ENCODE results near the gene MYH9. TPM values are rescaled to one million over a fixed set of nuclear protein-coding genes. Genes with fewer than 3 reads are reported as not detected.
A peak's percentile ranks its signal among the peaks of the same experiment; 100 is the strongest.

MYH9 gene
- total RNA-seq, 1 experiment from 2014 or later, result 464 TPM

DNA sequence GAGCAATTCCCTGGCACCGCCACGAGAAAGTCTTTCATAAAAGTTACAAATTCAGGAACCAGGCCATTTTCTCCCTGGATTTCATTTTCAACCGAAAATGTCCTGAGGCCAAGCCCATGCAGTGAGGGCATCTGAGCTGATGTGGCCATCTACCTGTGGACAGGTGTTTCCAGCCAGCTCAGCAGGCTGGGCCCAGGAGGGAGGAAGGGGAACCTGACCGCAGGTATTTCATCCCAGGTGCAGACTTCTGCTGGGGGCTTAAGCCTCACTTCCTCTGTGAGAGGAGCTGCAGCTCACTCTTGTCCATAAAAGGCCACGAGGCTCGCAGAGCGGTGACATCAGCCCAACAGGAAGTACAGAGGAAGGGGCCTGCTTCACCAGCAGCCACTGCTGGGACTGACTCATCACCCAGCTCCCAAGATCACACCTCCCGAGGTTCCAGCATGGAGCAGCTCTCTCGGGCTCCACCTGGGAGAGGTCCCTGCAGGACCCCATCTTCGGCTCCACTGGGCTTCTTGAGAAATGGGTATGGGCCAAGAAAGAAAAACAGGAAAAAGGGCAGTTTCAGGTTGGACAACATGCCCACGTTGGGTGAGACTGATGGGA lies 56.4 kb downstream of the MYH9 start:
- peak; percentile 98 for DNase-seq (ENCODE audit: low read depth)

DNA sequence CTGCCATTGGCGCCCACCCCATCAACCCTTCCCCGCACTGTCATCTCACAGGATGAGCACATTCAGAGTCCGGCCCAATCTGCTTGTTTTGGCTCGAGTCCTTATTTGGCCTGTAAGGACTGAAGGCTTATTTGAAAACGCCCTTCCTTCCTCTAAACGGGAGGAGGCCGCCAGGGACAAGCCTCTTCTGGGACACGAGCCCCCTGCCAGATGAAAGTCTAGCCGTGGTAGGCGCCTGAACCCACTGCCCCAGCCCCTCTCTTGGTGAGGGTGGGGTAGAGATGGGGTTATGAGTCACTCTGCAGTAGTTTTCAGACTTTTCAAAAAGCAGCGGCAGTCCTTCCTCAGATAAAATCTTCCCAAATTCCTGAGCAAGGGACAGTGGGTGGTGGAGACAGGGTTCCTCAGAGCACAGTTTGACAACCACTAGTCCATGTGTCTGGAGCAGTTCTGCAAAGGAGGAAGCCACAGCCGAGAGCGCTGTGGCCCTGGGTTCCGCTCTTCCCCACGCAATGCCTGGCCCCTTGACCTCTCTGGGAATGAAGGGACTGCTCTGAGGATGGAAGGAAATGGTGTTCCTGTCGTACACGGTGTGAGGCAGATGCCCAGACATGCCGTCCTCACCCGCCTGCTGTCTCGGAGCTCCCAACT lies 57.0 kb downstream of the MYH9 start:
- DNase-seq (ENCODE audit: low read depth), result peak; percentile 75

DNA sequence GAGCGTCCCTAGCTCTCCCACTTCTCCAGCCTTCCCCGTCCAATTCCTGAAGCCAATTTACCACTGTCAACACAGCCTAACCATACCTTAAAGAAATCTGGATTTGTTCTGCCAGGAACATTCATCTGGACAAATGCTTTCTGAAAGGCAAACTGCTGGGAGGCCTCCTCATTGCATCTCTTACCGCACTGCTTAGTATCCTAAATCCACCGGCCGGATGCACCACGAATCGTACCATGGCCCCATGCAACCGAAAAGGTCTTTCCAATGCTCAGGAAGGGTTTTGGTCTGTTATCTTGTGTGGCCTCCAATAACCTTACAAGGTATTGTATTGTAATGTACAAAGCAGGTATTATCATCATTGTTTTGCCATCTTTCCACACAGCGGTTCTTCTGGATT lies 57.6 kb downstream of the MYH9 start:
- no peak for DNase-seq (ENCODE audit: low read depth)

DNA sequence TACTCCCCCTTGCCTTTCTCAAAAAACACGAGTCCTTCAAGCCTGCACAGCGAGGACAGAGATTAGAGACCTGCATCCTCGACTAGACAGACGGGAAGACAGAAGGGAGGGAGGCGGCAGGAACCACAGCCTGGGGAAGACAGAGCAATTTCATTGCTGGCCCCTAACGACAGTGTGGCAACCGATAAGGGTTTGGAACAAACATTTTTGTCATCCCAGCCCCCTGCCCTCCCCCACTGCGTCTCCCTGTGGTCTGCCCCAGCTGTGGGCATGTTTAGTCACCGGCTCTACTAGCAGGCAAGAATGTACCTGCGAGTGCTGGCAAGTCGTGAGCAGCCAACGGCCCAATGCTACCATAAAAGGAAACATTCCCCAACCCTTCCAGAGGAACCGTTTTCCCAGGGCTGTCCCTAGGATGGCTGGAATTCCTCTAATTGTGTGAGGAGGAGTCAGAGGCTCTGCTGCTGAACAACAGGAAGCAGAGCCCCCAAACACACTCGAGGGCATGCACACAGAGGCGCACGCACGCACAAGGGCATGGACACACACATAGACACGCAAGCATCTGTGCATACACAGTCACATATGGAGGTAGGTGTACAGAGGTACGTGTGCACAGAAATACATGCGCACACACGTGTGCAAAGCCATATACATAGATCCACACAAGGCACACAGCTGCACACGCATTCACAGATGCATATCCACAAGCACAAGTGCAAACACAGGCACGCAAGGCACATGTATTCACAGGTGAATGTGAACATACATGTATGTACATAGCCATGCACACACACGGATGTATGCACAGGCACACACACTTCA lies 58.3 kb downstream of the MYH9 start:
- DNase-seq (ENCODE audit: low read depth), result peak; percentile 98

DNA sequence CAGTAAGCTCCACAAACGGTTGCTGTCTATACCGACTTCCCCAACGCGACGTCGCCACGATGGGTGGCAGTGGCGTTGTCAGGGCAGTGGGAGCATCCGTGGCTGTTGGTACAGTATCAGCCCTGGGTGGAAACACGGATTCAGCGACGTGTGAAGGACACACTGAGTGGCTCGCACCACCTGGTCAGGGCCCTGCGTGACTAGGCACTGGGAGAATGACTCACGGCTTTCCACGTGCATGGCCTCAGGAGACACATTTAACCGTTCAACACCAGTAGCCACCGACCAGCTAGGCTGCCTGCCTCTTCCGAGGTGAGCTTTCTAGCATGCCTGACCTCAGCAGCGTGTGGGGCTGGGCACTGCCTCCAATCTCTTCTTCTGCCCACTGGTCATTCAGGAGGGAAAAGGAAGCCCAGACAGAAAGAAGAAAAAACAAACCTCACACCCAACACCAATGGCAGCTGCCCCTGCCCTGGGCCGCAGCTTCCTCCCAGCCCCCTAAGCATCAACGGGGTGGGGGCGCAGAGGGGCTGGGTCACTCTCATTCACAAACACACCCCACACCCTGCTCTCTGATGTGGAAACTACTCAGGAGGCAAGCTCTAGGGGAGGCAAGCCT lies 59.0 kb downstream of the MYH9 start:
- DNase-seq (ENCODE audit: low read depth), result peak; percentile 93

DNA sequence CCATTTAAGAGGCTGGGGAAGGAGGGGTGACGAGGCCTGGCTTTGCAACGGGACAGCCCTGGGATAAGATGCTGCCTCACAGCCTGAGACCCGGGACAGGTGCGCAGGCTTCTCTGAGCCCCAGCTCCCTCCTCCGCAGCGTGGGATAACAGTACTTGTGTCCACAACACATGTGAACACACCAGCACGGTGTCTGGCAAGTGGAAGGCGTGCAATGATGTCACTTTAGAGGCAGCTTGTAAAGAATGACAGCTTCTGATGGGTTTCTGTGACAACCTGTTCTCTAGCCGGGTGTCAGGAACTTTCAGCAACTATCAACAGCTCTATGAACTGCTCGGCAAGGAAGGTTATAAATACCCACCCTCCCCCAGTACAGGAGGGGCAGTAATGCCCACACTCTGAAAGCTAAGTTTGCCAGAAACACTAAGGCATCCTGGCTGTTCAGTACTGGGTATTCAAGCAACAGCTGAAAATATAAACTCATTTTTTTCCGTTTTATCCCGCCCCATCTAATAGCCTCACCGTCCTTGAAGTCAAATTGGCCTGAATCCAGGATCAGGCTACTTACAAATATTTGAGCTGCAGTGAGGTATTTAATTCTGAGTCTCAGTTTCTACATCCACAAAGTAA lies 59.7 kb downstream of the MYH9 start:
- no peak for DNase-seq (ENCODE audit: low read depth)

DNA sequence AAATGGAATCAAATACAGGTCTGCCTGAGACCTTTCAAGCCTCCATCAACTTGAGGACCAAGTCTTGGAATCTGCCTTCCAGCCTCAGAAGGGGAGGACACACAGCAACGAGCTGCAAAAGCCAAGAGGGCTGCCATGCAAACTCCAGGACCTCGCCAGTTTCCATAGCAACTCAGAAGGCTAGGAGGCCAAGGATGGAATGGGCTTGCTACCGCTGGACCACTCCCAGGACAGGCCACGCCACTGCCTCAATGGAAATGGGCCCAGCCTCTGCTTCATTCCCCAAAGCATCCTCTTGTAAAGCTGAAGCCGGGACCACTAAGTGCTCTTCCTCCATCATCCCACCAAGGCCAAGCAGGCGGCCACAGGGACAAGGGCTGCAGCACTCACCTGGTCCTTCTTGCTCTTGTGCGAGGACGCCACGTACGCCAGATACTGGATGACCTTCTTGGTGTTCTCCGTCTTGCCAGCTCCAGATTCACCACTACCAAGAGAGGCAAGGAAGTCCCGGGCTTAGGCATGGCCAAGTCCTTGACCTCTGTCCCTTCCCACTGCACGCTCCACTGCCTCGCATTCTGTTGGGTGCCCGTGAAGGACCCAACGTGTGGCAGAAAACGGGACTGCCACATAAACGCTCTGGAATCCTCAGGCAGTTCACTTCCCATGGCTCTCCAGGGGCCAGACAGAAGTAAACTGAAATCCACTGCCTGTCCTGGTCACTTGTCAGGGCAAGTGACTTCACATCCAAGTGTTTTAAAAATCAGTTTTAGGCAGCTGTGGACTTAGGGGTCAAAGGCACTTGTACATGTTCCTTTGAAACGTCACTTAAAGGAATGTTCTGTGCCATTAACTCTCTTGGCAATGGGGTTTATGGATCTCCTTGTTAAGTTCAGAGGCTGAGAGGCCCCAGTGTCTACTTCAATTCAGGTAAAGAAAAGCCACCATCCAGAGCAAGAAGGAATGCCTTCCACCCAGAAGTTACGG lies 61.3 kb downstream of the MYH9 start:
- DNase-seq (ENCODE audit: low read depth), result no peak

DNA sequence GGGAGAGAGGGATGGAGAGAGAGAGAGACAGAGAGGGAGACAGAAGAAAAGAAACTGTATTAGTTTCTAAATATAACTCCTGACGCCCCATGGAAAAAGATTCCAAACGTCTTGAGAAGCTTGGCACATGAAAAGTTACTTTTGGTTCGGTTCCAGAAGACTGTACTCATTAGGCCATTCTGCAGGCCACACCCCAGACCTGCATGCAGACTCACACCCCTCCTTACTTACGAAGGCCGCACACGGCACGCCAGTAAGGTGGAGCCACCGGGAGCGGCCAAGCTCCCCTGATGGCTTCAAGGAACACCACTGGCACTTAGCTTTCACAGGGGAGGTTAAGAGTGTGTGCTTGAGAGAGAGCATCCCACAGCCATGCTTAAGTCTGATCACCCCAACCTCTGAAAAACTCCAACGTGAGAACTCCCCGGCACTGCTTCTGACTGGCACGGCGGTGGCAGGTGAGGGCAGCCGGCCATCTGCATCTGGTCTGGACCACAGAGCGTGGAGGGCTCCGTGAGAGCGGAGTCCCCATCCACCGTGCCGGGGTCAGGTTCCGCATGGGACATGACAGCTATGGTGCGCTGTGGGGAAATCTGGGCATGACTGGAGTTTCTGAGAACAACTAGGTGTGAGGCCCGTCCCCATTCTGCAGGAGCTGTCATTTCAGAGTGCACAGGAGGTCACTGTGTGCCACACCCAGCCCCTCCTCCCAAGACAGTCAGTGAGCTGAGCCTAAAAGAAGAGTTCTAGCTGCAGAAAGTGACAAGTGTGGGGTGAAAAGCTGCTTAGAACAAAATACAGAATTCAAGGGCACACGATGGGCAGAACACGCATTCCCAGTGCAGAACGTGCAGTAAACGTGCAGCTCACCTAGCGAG lies 62.4 kb downstream of the MYH9 start:
- peak; percentile 77 for DNase-seq (ENCODE audit: low read depth)

DNA sequence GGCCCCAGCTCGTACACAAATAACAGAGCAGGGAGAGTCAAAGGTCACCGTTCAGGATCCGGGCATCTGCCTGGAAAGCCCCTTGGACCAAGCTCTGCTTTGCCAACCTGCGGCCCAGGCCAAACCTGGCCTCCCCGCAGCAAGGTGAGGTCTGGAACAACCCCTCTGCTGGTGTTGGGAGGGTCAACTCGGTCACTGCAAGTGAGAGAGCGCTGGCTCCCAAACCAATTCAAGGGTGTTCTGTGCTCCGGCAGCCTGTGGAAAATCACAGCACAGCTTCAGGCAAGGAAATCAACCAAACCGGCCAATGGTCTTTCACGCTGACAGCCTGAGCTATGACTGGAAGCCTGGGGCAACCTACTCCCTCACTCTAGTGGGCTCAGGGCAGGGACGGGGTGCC lies 63.4 kb downstream of the MYH9 start:
- no peak for DNase-seq (ENCODE audit: low read depth)

DNA sequence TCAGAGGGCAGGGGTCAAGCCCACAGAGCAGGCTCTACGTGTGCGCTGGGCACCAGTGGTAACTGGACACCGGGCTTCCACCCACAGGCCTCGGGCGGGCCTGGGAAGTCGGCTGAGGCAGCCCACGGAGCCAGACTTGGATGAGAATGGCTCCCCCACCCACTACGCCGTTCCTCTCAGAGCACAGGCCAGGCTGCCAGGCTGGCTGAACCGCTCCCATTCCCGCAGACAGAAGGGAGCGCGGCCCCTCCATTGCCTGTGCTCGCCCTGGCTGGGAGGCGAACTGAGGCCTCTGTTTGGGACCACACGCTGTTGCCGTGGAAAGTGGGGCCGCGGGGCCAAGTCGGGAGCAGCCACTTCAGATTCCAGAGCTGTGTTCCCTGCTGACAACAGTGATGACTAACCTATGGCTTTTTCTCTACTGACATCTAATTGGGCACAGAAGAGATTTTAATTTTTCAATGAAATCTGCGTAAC lies 63.9 kb downstream of the MYH9 start:
- DNase-seq (ENCODE audit: low read depth), result no peak

DNA sequence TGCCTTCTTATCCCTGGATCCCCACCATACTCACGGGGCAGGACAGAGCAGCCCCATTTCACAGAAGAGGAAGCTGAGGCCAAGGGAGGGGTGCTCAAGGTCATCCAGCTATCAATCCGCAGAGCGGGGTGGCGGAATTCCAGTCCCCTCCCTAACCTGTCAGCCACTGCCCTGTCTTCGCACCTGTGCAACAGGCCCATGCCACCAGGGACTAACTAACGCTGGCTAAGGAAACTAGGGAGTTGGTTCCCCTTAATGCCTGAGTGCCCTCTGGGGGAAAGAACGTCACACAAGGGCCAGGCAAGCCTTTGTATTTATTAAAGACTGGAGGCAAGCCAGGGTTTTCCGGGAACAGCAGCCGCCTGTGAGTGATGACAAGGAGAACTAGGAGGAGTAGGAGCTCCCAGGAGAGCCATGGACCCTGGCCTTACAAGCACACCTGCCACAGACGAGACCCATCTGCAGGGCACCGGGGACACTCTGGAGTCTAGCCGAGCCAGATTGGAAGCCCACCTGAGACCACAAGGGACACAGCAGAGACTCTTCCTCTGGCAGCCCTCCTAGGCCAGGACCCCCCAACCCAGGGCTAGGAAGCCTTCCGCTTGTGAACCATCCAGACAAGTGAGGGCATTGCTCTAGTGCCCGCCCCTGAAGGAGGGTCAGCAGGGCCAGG lies 64.4 kb downstream of the MYH9 start:
- no peak for DNase-seq (ENCODE audit: low read depth)

DNA sequence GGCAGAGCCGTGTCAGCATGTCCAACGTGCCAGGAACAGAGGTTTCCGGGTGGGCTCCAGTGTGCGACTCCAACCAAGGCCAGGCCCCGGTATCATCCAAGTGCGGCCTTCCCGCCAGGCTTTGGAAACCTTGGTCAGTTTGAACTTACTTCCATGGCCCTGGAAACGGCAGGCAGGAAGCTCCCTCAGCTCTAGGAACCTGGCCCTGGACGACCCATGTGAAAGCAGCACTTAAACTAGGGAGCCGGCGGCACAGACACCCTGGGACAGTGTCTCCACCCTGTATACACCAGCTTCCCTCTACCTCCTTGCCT lies 65.2 kb downstream of the MYH9 start:
- DNase-seq (ENCODE audit: low read depth), result no peak

DNA sequence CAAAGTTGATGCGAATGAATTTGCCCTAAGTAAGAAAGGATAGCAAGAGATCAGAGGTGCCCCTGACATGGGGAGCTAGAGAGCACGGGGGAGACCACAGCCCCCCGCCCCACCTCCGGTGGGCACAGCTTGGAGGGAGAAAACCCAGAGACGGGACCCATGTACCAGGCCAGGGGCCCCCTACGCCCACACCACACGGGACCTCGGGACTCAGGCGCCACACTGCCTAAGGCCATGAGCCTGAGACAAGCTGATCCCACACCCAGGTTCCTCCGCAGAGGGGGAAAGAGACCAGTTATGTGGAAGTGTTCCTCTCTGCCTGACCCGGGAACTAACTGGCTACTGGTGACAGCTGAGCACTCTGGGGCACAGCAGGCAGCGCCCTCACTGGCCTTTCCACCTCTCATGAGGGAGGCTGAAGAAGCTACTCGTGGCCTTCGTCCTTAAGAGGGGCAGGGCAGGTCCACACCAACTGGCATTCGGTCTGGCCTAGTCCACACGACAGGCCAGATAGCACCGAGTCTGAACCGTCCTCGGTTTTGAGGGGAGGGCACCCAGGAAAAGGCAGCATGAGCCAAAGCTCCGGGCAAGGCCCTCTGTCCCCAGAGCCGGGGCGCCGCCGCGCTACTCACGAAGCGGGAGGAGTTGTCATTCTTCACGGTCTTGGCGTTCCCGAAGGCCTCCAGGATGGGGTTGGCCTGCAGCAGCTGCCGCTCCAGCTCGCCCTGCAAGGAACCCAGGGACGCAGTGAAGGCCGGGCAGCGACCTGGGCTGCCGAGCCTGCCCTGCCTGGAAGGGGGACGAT lies 65.8 kb downstream of the MYH9 start:
- no peak for DNase-seq (ENCODE audit: low read depth)

DNA sequence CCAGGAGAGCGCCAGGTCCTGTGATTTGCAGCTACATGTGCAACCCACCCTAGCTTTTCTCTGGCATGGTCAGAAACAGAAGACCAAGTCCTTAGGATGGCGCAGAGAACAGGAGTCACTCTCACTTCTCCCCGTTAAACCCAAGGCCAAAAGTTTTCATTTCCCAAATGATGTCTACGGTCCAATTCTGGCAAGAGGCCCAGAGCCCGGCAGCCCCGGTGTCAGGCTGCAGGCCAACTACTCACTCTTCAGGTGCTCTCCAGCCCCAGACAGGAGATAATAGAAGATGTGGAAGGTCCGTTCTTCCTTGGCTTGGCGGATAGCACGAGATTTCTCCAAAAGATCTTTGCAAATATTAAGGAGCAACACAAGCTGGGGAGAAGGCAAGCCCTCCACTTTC lies 67.2 kb downstream of the MYH9 start:
- no peak for DNase-seq (ENCODE audit: low read depth)

DNA sequence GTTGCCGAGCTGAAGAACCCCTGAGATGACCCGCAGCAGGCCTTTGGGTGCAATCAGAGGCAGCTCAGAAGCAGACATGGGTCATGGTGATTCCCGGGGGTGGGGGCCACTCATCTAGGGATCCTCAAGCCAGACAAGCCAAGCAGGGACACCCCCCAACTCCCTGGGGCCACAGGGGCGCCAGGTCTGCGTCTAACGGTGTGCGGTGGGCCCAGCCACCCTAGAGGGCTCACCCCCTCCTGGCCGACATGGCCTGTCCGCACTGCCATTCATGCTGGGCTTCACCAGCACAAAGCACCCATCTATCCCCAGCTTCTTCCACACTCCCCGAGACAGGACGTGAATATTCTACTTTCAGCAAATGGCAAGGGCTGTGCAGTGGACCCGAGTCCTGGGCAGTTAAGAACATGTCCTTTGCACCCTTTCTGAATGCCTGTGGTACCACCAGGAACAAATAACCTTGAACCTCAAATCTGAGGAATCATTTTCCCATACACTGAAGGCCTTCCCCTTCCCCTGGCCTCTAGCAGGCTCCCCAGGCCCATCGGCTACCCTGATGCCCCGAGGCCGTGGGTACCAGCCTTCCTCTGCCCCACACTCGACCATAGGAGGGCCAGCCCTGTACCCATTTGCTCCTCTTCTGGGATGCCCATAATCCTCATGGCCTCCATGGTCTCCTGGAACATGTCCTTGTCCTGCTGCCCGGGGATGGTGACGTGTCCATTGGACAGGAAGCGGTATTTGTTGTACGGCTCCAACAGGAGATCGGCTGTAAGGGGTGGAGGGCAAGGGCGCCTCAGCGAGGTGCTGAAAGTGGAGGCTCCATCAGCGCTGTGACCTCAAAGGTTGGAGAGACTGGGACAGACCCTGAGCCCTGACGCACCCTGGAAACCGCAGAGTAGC lies 67.9 kb downstream of the MYH9 start:
- no peak for DNase-seq (ENCODE audit: low read depth)

DNA sequence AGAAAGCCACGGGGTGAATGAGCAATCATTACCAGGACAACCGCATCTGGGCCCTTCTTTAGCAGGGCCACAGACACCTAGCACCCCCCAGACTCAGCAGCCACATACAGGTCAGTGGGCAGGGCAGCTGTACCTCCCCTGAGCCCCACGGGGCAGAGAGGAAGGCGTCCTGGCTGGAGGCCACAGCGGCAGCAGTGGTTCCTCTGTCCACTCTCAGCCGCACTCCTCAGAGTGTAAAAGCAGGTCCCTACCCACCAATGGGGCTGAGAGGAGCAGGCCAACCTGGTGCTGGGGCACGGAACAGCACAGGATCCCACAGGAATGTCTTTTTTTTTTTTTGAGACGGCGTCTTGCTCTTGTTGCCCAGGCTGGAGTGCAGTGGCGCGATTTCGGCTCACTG lies 69.3 kb downstream of the MYH9 start:
- no peak for DNase-seq (ENCODE audit: low read depth)

DNA sequence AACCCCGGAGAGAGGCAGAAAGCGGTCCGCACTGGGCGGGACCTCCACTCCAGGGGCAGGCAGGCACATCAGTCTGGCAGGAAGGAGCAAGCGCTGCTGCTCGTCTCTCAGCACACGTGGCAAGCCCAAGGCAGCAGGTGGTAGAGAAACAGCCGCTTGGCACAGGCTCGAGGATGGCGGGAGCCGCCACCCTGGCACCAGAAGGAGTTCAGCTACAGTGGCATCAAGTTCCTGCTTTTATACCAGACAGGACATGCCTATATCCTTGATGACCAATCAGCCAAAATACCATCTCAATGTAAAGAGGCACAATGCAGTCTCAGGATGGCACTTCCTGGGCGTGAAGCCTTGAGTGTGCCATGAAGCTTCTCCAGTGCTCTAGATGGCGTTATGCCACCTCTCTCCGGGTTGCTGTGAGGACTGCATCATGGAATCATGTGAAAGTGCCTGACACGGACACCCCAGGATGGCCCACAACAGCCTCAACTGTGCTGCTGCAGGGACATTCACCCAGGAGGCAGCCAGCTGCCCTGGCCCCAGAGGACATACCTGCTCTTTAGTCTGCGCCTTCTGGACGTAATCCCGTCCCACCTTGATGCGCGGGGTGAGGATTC lies 70.0 kb downstream of the MYH9 start:
- DNase-seq (ENCODE audit: low read depth), result no peak

All from Daoy (cell line).